GM13977 (cell line): ENCODE measurements around the gene TBL1X.
"Not testable (repeated sequence)": the region's sequence is repeated elsewhere in the genome, so short reads cannot be mapped to it uniquely, and the experiment has no call there.

ENCODE experiments used
- DNase-seq: peaks from one replicate; pipeline ENCODE4 v3.0.0; 2012; ENCODE audit warnings: low spot score
- CTCF ChIP-seq: IDR thresholded peaks from 2 replicates; pipeline ENCODE4 v1.5.1; 2012; ENCODE audit warnings: mild to moderate bottlenecking, control low read depth; ENCODE audit not compliant: insufficient read depth; ENCODE audit errors: extremely low read depth, missing control alignments
- in situ Hi-C: fragments of 300-500 bp; cut with MboI; formaldehyde crosslinking; loops from one replicate; pipeline ENCODE4 v1.12.0; 2022; ENCODE audit warnings: low sequenced_read_pairs, low pct_unique_long_range_greater_than_20kb, mixed read lengths, inconsistent platforms; ENCODE audit not compliant: unreplicated experiment

TBL1X gene

GRCh38 chrX:9529223-9529622 lies 64.4 kb downstream of the TBL1X start:
- in situ Hi-C loops, result no loop called here
- TF ChIP-seq CTCF, result no peak
- no peak for DNase-seq

GRCh38 chrX:9530848-9531274 lies 66.0 kb downstream of the TBL1X start:
- DNase-seq, result peak; percentile 58
- in situ Hi-C loops, result no loop called here
- no peak for TF ChIP-seq CTCF

GRCh38 chrX:9532349-9532748 lies 67.5 kb downstream of the TBL1X start:
- DNase-seq, result no peak
- TF ChIP-seq CTCF, result no peak
- in situ Hi-C loops, result no loop called here

GRCh38 chrX:9533611-9534010 lies 68.8 kb downstream of the TBL1X start:
- in situ Hi-C loops, result no loop called here
- DNase-seq, result no peak
- no peak for TF ChIP-seq CTCF

- in situ Hi-C loops, result no loop called here
- TF ChIP-seq CTCF, result no peak
- no peak for DNase-seq
Measured at GRCh38 chrX:9534686-9535085, 69.8 kb downstream of the TBL1X start.

GRCh38 chrX:9535101-9535500 lies 70.2 kb downstream of the TBL1X start:
- DNase-seq, result no peak
- no peak for TF ChIP-seq CTCF
- in situ Hi-C loops, result no loop called here

- in situ Hi-C loops, result not testable (repeated sequence)
Measured at GRCh38 chrX:9536156-9536555, 71.3 kb downstream of the TBL1X start.

GRCh38 chrX:9537781-9538180 lies 72.9 kb downstream of the TBL1X start:
- no peak for TF ChIP-seq CTCF
- in situ Hi-C loops, result no loop called here
- DNase-seq, result no peak

More at GRCh38 chrX:9536156-9536555, 71.3 kb downstream of the TBL1X start:
- not testable (repeated sequence) for DNase-seq
